Glutamatergic neuron (in vitro differentiated cells): ENCODE results near the gene MICAL3. TPM values are rescaled to one million over a fixed set of nuclear protein-coding genes. Genes with fewer than 3 reads are reported as not detected.

Experiments
- DNase-seq: peaks from one replicate; pipeline ENCODE4 v3.0.0; 2022
- H3K27ac Mint-ChIP-seq: one replicate; pipeline ENCODE4 v1.8.0; 2020; ENCODE audit warnings: mild to moderate bottlenecking, mixed read lengths, inconsistent platforms; ENCODE audit not compliant: unreplicated experiment
- H3K27me3 Mint-ChIP-seq: one replicate; pipeline ENCODE4 v1.8.0; 2020; ENCODE audit warnings: mild to moderate bottlenecking, moderate library complexity, mixed read lengths, inconsistent platforms; ENCODE audit not compliant: unreplicated experiment
- H3K36me3 Mint-ChIP-seq: one replicate; pipeline ENCODE4 v1.8.0; 2020; ENCODE audit warnings: mild to moderate bottlenecking, mixed read lengths, inconsistent platforms; ENCODE audit not compliant: unreplicated experiment
- H3K4me1 Mint-ChIP-seq: one replicate; pipeline ENCODE4 v1.8.0; 2020; ENCODE audit warnings: mild to moderate bottlenecking, low read depth, mixed read lengths, inconsistent platforms; ENCODE audit not compliant: unreplicated experiment
- H3K4me3 Mint-ChIP-seq: one replicate; pipeline ENCODE4 v1.8.0; 2020; ENCODE audit warnings: mild to moderate bottlenecking, mixed read lengths, inconsistent platforms; ENCODE audit not compliant: unreplicated experiment
- H3K9me3 Mint-ChIP-seq: one replicate; pipeline ENCODE4 v1.8.0; 2020; ENCODE audit warnings: mild to moderate bottlenecking, moderate library complexity, mixed read lengths, inconsistent platforms; ENCODE audit not compliant: unreplicated experiment
- total RNA-seq: library from RNA; stranded (reverse); fragmentation: NEBNext Ultra II Directional; extraction: Animal tissue kit (Norgen Biotek cat#: 25700); gene quantifications from one replicate; pipeline ENCODE4 v1.2.1, GENCODE V29; 2021; ENCODE audit not compliant: unreplicated experiment
- TF ChIP-seq, protein P1 (sequence below): fragments of 200-600 bp; sonication (generic); IDR thresholded peaks from one replicate; pipeline ENCODE4 v1.5.0; 2021; ENCODE audit not compliant: partially characterized antibody, unreplicated experiment

MICAL3 gene
- total RNA-seq, 1 donor from 2014 or later = 132 TPM

DNA sequence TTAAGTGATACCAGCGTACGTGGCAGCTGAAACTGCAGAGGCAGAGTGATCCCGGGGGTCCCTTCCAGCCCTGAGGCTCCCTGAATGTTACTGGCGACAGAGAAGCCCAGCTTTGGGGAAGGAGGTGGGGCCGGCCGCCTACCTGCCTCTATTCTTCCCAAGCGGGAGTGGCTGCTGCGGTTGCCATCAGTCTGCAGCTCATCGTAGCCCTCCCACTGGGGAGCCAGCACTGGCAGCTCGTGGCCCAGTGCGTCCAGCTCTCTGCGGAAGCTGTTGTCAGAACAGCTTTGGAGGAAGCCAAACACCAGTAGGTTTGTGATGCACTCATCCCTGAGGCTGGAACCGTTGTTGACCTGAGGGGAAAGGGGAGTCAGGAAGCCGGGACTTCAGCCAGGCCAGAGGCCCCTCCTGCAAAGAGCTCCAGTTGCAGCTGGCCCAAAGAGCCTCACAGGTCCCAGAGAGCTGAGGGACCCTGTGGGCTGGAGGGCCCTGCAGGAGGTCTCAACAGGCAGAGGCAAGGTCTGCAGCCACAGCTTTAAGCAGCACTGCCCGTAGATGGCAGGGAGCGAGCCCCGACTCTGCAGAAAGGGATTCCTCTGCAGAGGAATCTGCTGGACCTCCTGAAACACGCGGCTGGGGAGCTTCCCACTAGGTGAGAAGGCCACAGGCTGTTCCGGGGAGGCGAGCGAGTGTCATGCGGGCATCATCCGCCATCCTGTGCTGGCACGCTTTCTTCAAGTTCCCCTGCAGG is 280.5 kb downstream of the MICAL3 start:
- TF ChIP-seq, protein P1, sequence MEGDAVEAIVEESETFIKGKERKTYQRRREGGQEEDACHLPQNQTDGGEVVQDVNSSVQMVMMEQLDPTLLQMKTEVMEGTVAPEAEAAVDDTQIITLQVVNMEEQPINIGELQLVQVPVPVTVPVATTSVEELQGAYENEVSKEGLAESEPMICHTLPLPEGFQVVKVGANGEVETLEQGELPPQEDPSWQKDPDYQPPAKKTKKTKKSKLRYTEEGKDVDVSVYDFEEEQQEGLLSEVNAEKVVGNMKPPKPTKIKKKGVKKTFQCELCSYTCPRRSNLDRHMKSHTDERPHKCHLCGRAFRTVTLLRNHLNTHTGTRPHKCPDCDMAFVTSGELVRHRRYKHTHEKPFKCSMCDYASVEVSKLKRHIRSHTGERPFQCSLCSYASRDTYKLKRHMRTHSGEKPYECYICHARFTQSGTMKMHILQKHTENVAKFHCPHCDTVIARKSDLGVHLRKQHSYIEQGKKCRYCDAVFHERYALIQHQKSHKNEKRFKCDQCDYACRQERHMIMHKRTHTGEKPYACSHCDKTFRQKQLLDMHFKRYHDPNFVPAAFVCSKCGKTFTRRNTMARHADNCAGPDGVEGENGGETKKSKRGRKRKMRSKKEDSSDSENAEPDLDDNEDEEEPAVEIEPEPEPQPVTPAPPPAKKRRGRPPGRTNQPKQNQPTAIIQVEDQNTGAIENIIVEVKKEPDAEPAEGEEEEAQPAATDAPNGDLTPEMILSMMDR = no peak
- H3K27ac Mint-ChIP-seq = no peak overlapping the region
- no peaks in the 10 kb centered on the region for H3K36me3 Mint-ChIP-seq
- peaks cover 4% of the 10 kb centered on the region for H3K9me3 Mint-ChIP-seq
- H3K4me3 Mint-ChIP-seq = no peak overlapping the region
- H3K4me1 Mint-ChIP-seq = peaks cover 4% of the 10 kb centered on the region
- no peak for DNase-seq
- H3K27me3 Mint-ChIP-seq = peaks cover 3% of the 10 kb centered on the region

DNA sequence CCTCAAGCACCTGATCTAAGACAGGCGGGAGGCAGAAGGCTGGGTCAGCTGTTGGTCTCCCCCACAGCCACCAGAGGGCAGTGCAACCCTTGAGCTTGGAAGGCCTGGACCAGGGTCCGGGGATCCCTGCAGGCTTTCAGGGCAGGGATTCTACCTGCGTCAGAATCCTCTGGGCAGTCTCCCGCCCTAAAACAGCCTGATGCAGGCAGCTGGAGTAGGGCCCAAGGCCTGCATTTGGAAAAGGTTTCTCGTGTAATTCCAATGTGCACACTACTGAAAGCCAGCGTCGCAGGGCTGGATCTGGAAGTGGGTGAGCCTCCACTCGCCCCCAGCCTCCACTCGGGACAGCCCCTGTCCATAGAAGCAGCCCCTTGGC is 281.8 kb downstream of the MICAL3 start:
- Mint-ChIP-seq H3K36me3 (no peaks in the 10 kb centered on the region), H3K9me3 (peaks cover 4% of the 10 kb centered on the region), H3K27ac (no peak overlapping the region), H3K27me3 (peaks cover 3% of the 10 kb centered on the region), H3K4me3 (no peak overlapping the region), H3K4me1 (peaks cover 4% of the 10 kb centered on the region)
- TF ChIP-seq, protein P1 = peak; percentile 80
- DNase-seq = peak; percentile 89

DNA sequence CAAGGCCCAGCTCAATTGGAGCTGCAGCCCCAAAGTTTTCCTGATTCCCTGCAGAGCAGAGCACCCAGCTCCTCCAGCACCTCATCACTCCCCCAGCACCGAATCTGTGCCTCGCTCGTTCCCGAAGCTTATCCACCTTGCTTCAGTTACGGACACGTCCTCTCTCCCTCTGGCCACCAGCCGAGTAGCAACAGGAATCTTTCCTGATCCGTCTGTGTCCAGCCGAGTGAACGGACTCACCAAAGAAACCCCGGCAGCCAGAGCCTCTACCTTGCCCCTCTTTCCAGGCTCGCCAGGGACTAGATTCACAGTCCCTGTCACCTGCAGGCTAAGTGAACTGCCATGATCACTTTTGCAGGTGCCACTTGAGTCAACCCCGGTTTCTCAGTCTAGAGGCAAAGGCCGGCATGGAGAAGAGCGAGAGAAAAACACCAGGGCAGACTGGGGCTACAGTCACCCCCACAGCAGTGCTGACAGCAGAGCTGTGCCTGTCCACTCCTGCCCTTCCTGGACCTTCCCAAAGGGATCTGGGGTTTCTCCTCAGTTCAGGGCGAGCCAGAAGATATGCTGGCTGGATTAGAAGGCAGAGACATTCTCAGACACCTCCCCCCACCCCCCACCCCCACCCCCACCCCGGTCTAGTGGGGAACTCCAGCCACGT is 282.4 kb downstream of the MICAL3 start:
- Mint-ChIP-seq H3K27ac (no peak overlapping the region), H3K4me1 (peaks cover 4% of the 10 kb centered on the region), H3K36me3 (no peaks in the 10 kb centered on the region), H3K4me3 (no peak overlapping the region), H3K9me3 (peaks cover 4% of the 10 kb centered on the region), H3K27me3 (peaks cover 3% of the 10 kb centered on the region)
- no peak for DNase-seq
- TF ChIP-seq, protein P1 = no peak

DNA sequence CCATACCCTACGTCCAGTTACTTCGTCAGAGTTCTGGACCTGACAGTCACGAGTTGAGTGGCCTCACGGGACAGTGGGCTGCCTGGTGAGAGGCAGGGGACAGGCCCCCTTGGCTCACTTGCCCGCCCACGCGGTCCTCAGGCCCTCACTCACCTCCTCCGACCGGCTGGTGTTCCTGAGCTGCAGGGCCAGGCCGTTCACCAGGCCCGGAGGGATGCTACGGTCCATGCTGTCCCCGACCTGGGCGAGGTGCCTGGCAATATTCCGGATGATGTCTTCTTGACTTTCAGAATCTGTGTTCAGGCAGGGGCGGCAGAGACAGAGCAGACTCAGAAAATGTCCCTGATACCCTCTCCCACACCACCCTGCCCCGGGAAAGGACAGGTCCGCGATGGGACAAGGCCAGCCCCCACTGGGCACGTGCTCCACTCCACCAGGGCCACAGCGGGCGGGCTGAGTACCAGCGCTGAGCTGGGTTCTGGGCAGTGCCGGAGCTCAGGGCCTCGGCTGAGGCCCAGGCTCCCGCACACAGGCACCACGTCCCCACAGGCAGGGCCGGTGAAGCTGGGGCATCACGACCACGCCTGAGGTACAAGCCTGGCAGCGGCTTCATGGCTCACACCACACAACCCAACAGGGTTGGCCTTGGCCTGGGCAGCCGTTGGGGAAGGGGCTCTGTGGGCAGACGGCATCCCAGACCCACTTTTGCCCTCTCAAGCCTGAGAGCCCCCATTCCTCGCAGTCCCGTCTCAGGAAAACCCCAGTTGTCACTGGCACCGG is 285.0 kb downstream of the MICAL3 start:
- no peaks in the 10 kb centered on the region for H3K36me3 Mint-ChIP-seq
- peaks cover 4% of the 10 kb centered on the region for H3K9me3 Mint-ChIP-seq
- TF ChIP-seq, protein P1 = no peak
- H3K4me3 Mint-ChIP-seq = no peak overlapping the region
- peaks cover 1% of the 10 kb centered on the region for H3K27me3 Mint-ChIP-seq
- H3K4me1 Mint-ChIP-seq = peaks cover 1% of the 10 kb centered on the region
- no peak overlapping the region for H3K27ac Mint-ChIP-seq
- no peak for DNase-seq
